ENCODE results near the gene PEAK1. TPM values are rescaled to one million over a fixed set of nuclear protein-coding genes. Genes with fewer than 3 reads are reported as not detected.
A peak's percentile ranks its signal among the peaks of the same experiment; 100 is the strongest.
"Not testable (repeated sequence)": the region's sequence is repeated elsewhere in the genome, so short reads cannot be mapped to it uniquely, and the experiment has no call there.

Gene PEAK1
- total RNA-seq, 1 donor from 2014 or later, result 60.0 TPM

DNA sequence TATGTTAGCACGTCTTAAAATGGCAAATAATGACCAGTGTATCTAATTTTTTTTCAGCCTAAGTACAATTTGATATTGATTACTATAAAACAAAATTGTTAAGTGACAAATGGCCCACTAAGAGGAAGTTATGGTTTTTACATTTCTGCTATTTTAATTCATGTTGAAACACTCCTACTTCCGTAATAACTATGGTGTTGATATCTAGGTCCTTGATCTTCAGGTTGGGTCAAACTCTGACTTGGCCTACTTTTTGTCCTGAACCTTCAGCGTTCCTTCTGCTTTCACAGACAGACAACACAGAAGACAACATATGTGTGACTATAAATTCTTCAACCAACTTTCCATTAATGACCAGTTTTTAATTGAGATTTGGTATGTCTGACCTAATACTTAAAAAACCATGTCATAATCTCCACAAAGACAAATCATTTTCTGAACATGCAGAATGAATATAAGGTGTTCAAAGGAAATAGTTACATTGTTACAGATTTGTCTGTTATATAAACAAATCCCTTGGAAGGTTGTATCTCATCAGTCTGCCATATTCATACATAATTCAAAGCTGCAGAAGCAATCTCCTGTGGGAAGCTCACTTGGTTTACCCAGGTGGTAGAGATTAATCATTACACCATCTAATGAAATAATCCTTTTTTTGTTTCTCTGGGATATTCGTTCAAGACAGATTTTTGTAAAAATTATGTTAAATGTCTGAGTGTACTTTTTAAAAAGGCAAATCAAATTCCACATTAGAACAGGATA is 256.9 kb downstream of the PEAK1 start:
- Histone ChIP-seq H3K4me1 (ENCODE audit: control insufficient read depth in 3 of 3, insufficient read depth in 3 of 3, low read length in 3 of 3) (peaks cover 0 to under 1% (median 0%) of the 10 kb centered on the region in 3 donors), H3K27me3 (ENCODE audit: control insufficient read depth in 3 of 3, insufficient read depth in 3 of 3, low read length in 3 of 3) (no peaks in the 10 kb centered on the region), H3K36me3 (ENCODE audit: control insufficient read depth in 3 of 3, insufficient read depth in 3 of 3, low read length in 3 of 3) (peaks cover 0 to 5% (median 4%) of the 10 kb centered on the region in 3 donors), H3K4me3 (ENCODE audit: low read length in 3 of 3) (no peak overlapping the region), H3K9me3 (ENCODE audit: control insufficient read depth in 3 of 3, low read length in 3 of 3) (no peaks in the 10 kb centered on the region), H3K27ac (ENCODE audit: low read depth, low read length) (no peak overlapping the region), H3K9ac (ENCODE audit: low read depth in 1 of 3, low read length in 3 of 3) (no peak overlapping the region)

DNA sequence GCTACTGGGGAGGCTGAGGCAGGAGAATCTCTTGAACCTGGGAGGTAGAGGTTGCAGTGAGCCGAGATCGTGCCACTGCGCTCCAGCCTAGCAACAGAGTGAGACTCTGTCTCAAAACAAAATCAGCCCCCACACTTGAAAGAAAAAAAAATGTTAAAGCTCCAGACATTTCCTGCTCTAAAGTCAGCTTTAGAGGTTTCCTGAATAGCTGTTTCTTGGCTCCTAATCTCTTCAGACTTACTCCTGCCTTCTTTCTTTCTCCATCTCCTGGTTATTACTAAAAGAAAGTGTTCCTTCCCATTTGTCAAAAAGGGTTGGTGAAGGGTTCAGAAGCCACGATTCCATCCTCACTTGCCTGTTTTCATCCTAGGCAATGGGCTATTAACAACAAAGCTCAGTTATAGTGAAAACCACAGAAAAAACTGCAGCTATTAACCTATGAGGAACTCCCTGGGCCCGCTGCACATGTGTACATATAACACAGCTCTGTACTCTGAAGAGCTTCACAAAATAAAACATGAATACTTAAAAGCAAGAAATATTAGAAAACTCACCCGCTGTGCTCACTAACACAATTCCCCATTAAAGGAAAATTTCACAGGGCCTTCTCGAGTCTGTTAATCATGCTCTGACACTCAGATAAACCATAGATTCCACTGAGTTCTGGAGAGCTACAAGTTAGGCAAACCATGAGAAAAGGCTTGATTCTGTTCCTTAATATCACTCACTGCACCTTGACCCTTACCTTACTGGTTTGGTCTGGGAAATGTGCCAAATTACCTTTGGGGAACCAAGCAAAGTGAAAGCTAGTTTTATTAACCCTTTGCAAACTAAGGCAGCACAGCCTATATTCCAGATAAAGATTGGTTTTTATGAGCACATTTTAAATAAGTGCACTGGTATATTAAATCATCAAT is 259.1 kb downstream of the PEAK1 start:
- Histone ChIP-seq H3K9me3 (ENCODE audit: control insufficient read depth in 3 of 3, low read length in 3 of 3) (no peaks in the 10 kb centered on the region), H3K9ac (ENCODE audit: low read depth in 1 of 3, low read length in 3 of 3) (no peak overlapping the region), H3K36me3 (ENCODE audit: control insufficient read depth in 3 of 3, insufficient read depth in 3 of 3, low read length in 3 of 3) (peaks cover 0 to 16% (median 13%) of the 10 kb centered on the region in 3 donors), H3K27ac (ENCODE audit: low read depth, low read length) (no peak overlapping the region), H3K27me3 (ENCODE audit: control insufficient read depth in 3 of 3, insufficient read depth in 3 of 3, low read length in 3 of 3) (no peaks in the 10 kb centered on the region), H3K4me1 (ENCODE audit: control insufficient read depth in 3 of 3, insufficient read depth in 3 of 3, low read length in 3 of 3) (no peaks in the 10 kb centered on the region), H3K4me3 (ENCODE audit: low read length in 3 of 3) (no peak overlapping the region)

DNA sequence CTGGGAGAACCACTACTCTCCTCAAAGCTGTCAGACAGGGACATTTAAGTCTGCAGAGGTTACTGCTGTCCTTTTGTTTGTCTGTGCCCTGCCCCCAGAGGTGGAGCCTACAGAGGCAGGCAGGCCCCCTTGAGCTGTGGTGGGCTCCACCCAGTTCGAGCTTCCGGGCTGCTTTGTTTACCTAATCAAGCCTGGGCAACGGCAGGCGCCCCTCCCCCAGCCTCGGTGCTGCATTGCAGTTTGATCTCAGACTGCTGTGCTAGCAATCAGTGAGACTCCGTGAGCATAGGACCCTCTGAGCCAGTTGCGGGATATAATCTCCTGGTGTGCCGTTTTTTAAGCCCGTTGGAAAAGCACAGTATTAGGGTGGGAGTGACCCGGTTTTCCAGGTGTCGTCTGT is 263.9 kb downstream of the PEAK1 start:
- not testable (repeated sequence) for H3K9ac ChIP-seq (ENCODE audit: low read depth in 1 of 3, low read length in 3 of 3); H3K27ac ChIP-seq (ENCODE audit: low read depth, low read length); H3K9me3 ChIP-seq (ENCODE audit: control insufficient read depth in 3 of 3, low read length in 3 of 3); H3K4me3 ChIP-seq (ENCODE audit: low read length in 3 of 3); H3K4me1 ChIP-seq (ENCODE audit: control insufficient read depth in 3 of 3, insufficient read depth in 3 of 3, low read length in 3 of 3); H3K27me3 ChIP-seq (ENCODE audit: control insufficient read depth in 3 of 3, insufficient read depth in 3 of 3, low read length in 3 of 3)
- peaks cover 0 to 16% (median 13%) of the 10 kb centered on the region in 3 donors for H3K36me3 ChIP-seq (ENCODE audit: control insufficient read depth in 3 of 3, insufficient read depth in 3 of 3, low read length in 3 of 3)

DNA sequence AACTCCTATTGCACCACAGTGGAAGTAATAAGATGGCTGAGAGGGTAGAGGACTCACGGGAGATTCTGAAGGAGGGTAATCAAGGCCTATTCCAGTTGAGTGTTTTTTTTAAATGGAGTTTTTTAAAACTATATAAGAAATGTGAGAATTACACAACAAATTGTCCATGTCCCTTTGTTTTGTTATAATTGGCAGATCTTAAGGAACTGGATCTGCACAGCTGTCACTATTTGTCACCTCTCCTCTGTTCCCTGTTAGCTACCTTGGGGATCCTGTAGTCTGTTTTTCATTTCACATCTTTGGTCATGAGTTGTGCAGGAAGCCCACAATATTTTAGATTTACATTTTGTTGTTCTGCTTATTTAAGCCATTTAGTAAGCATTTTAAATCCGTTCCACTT is 271.7 kb downstream of the PEAK1 start:
- H3K27ac ChIP-seq (ENCODE audit: low read depth, low read length), result no peak overlapping the region
- no peaks in the 10 kb centered on the region for H3K9me3 ChIP-seq (ENCODE audit: control insufficient read depth in 3 of 3, low read length in 3 of 3)
- peaks cover 0 to 10% (median 4%) of the 10 kb centered on the region in 3 donors for H3K4me1 ChIP-seq (ENCODE audit: control insufficient read depth in 3 of 3, insufficient read depth in 3 of 3, low read length in 3 of 3)
- H3K9ac ChIP-seq (ENCODE audit: low read depth in 1 of 3, low read length in 3 of 3), result no peak overlapping the region
- no peak overlapping the region for H3K4me3 ChIP-seq (ENCODE audit: low read length in 3 of 3)
- no peaks in the 10 kb centered on the region for H3K36me3 ChIP-seq (ENCODE audit: control insufficient read depth in 3 of 3, insufficient read depth in 3 of 3, low read length in 3 of 3)
- no peaks in the 10 kb centered on the region for H3K27me3 ChIP-seq (ENCODE audit: control insufficient read depth in 3 of 3, insufficient read depth in 3 of 3, low read length in 3 of 3)

DNA sequence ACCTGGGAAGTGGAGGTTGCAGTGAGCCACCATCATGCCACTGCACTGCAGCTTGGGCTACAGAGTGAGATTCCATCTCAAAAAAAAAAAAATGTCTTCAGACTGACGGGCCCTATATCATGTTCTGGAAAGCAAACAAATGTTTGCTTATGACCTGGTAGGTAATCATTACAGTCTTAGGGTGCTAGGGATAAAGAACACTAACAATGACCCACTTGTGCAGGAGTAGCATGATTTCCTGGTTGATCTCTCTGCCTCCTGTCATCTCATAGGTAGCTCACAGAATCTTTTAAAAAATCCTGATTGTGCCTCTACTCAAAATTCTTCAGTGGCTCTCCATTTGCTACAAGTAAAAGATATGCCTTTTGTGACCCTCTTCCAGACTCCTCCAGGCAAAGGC is 274.5 kb downstream of the PEAK1 start:
- Histone ChIP-seq H3K27ac (ENCODE audit: low read depth, low read length) (no peak overlapping the region), H3K4me1 (ENCODE audit: control insufficient read depth in 3 of 3, insufficient read depth in 3 of 3, low read length in 3 of 3) (peaks cover 0 to 10% (median 4%) of the 10 kb centered on the region in 3 donors), H3K27me3 (ENCODE audit: control insufficient read depth in 3 of 3, insufficient read depth in 3 of 3, low read length in 3 of 3) (no peaks in the 10 kb centered on the region), H3K9ac (ENCODE audit: low read depth in 1 of 3, low read length in 3 of 3) (no peak overlapping the region), H3K4me3 (ENCODE audit: low read length in 3 of 3) (no peak overlapping the region), H3K9me3 (ENCODE audit: control insufficient read depth in 3 of 3, low read length in 3 of 3) (no peaks in the 10 kb centered on the region), H3K36me3 (ENCODE audit: control insufficient read depth in 3 of 3, insufficient read depth in 3 of 3, low read length in 3 of 3) (no peaks in the 10 kb centered on the region)

DNA sequence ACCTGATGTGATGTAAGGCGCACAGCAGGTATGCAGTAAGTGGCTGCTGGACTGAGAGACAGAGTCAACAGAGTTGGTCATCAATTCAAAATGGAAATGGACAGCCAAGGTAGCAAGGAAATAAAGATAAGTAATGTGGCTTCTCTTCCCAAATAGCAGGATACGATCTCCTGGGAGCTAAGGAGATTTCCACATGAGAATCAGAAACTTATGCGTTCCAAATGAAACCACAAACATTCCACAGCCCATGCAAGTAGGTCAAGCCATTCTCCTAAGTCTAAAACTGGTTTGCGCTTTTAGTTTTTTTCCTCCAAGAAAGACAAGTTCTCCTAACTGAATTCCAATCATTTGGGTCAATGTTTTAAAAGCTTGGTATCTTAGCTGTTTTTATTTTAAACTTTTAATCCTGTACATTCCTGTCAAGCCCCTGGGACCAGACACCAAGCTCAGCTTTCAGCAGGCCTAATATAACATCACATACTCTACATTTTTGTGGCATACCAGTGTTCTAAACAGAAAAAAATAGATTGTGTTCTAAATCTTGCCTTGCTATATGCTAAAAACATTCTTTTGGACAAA is 275.3 kb downstream of the PEAK1 start:
- Histone ChIP-seq H3K9me3 (ENCODE audit: control insufficient read depth in 3 of 3, low read length in 3 of 3) (no peaks in the 10 kb centered on the region), H3K4me3 (ENCODE audit: low read length in 3 of 3) (no peak overlapping the region), H3K36me3 (ENCODE audit: control insufficient read depth in 3 of 3, insufficient read depth in 3 of 3, low read length in 3 of 3) (no peaks in the 10 kb centered on the region), H3K27me3 (ENCODE audit: control insufficient read depth in 3 of 3, insufficient read depth in 3 of 3, low read length in 3 of 3) (no peaks in the 10 kb centered on the region), H3K27ac (ENCODE audit: low read depth, low read length) (peak overlapping the region; percentile 42), H3K9ac (ENCODE audit: low read depth in 1 of 3, low read length in 3 of 3) (no peak overlapping the region), H3K4me1 (ENCODE audit: control insufficient read depth in 3 of 3, insufficient read depth in 3 of 3, low read length in 3 of 3) (peaks cover 0 to 10% (median 4%) of the 10 kb centered on the region in 3 donors)

DNA sequence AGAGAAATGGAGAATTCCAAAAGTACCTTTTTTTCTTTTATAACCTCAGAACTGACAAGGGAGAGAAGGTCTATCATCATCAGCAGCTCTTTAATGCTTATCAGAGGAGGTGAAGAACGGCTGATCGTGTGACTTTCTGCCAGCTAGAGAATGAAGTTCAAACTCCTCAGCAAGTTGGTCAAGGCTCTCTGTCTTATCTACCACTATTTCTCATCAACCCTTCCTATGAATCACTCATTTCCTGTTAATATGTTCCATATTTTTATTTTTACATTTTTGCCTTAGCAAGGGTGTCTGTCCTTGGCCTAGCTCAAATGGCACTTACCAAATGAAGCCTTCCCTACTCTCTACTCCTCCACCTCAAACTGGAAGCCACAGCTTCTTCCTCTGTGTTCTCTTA is 275.9 kb downstream of the PEAK1 start:
- Histone ChIP-seq H3K4me3 (ENCODE audit: low read length in 3 of 3) (no peak overlapping the region), H3K4me1 (ENCODE audit: control insufficient read depth in 3 of 3, insufficient read depth in 3 of 3, low read length in 3 of 3) (peaks cover 0 to 10% (median 4%) of the 10 kb centered on the region in 3 donors), H3K9ac (ENCODE audit: low read depth in 1 of 3, low read length in 3 of 3) (no peak overlapping the region), H3K27ac (ENCODE audit: low read depth, low read length) (peak overlapping the region; percentile 42), H3K36me3 (ENCODE audit: control insufficient read depth in 3 of 3, insufficient read depth in 3 of 3, low read length in 3 of 3) (no peaks in the 10 kb centered on the region), H3K9me3 (ENCODE audit: control insufficient read depth in 3 of 3, low read length in 3 of 3) (no peaks in the 10 kb centered on the region), H3K27me3 (ENCODE audit: control insufficient read depth in 3 of 3, insufficient read depth in 3 of 3, low read length in 3 of 3) (no peaks in the 10 kb centered on the region)

DNA sequence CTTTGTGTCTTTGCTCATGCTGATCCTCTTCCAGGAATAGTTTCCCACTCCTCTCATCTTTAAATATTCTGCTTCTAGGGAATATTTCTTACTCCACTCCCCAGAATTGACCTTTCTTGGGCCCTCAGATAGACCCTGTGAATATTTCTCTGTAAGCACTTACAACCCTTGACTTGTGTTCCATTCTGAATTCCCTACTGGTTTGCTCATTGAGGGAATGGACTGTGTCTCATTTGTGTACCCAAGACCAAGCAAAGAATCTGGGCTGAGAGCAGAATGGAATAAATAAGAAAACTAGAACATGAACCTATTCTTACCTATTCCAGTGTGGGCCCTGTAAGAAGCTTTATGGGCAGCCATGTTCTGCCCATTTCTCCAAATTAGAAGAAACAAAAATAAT is 276.3 kb downstream of the PEAK1 start:
- H3K27me3 ChIP-seq (ENCODE audit: control insufficient read depth in 3 of 3, insufficient read depth in 3 of 3, low read length in 3 of 3), result no peaks in the 10 kb centered on the region
- peaks cover 0 to 10% (median 4%) of the 10 kb centered on the region in 3 donors for H3K4me1 ChIP-seq (ENCODE audit: control insufficient read depth in 3 of 3, insufficient read depth in 3 of 3, low read length in 3 of 3)
- no peaks in the 10 kb centered on the region for H3K9me3 ChIP-seq (ENCODE audit: control insufficient read depth in 3 of 3, low read length in 3 of 3)
- no peak overlapping the region for H3K9ac ChIP-seq (ENCODE audit: low read depth in 1 of 3, low read length in 3 of 3)
- no peak overlapping the region for H3K27ac ChIP-seq (ENCODE audit: low read depth, low read length)
- no peak overlapping the region for H3K4me3 ChIP-seq (ENCODE audit: low read length in 3 of 3)
- H3K36me3 ChIP-seq (ENCODE audit: control insufficient read depth in 3 of 3, insufficient read depth in 3 of 3, low read length in 3 of 3), result no peaks in the 10 kb centered on the region

DNA sequence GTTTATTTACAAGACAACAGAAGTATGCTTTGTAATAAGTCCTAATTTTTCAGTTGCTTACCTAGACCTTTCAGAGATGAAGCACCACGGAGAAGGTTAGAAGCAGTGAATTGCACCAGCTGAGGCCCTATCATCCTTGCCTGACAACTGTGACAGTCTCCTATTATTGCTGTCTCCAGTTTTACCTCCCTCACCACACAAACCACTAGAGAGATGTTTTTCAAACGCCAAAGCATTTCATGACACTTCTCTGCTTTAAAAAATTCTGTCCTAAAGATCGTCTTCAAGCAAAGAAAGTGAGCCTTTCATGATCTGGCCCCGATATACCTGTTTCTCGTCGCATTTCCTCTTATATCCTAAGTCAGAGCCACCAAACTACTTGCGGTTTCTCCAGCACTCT is 276.7 kb downstream of the PEAK1 start:
- no peak overlapping the region for H3K9ac ChIP-seq (ENCODE audit: low read depth in 1 of 3, low read length in 3 of 3)
- peaks cover 0 to 10% (median 4%) of the 10 kb centered on the region in 3 donors for H3K4me1 ChIP-seq (ENCODE audit: control insufficient read depth in 3 of 3, insufficient read depth in 3 of 3, low read length in 3 of 3)
- no peaks in the 10 kb centered on the region for H3K27me3 ChIP-seq (ENCODE audit: control insufficient read depth in 3 of 3, insufficient read depth in 3 of 3, low read length in 3 of 3)
- H3K9me3 ChIP-seq (ENCODE audit: control insufficient read depth in 3 of 3, low read length in 3 of 3), result no peaks in the 10 kb centered on the region
- no peak overlapping the region for H3K27ac ChIP-seq (ENCODE audit: low read depth, low read length)
- H3K4me3 ChIP-seq (ENCODE audit: low read length in 3 of 3), result no peak overlapping the region
- H3K36me3 ChIP-seq (ENCODE audit: control insufficient read depth in 3 of 3, insufficient read depth in 3 of 3, low read length in 3 of 3), result no peaks in the 10 kb centered on the region

DNA sequence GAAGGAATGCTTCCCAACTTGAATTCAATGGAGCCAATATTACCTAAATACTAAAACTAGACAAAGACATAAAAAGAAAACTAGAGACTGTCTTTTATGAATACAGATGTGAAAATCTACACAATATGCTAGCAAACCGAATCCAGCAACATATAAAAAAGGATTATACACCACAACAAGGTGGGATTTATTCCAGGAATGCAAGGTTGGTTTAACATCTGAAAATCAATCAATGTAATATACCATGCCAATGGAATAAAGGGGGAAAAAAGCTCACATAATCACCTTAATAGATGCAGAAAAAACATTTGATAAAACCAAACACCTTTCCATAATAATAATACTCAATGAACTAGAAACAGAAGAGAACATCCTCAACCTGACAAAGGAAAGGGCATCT is 279.7 kb downstream of the PEAK1 start:
- Histone ChIP-seq H3K27me3 (ENCODE audit: control insufficient read depth in 3 of 3, insufficient read depth in 3 of 3, low read length in 3 of 3) (no peaks in the 10 kb centered on the region), H3K4me3 (ENCODE audit: low read length in 3 of 3) (no peak overlapping the region), H3K9me3 (ENCODE audit: control insufficient read depth in 3 of 3, low read length in 3 of 3) (no peaks in the 10 kb centered on the region), H3K4me1 (ENCODE audit: control insufficient read depth in 3 of 3, insufficient read depth in 3 of 3, low read length in 3 of 3) (peaks cover 0 to 5% (median 4%) of the 10 kb centered on the region in 3 donors), H3K36me3 (ENCODE audit: control insufficient read depth in 3 of 3, insufficient read depth in 3 of 3, low read length in 3 of 3) (no peaks in the 10 kb centered on the region), H3K9ac (ENCODE audit: low read depth in 1 of 3, low read length in 3 of 3) (no peak overlapping the region), H3K27ac (ENCODE audit: low read depth, low read length) (no peak overlapping the region)

All from skeletal muscle tissue (tissue), 4 donors.